Cardiac fibroblast (primary cell): Measurements from ENCODE around the gene DDB1.

Source experiments
- DNase-seq, 2 donors: peaks; one replicate each; pipeline versions ENCODE4 v3.0.0 to v3.0.0-alpha.2; 2010; ENCODE audit warnings: low read depth in 2 of 2
- H3K4me3 ChIP-seq, 2 donors: replicated peaks in 1 of 2; 1 replicate in 1 of 2; 2 replicates in 1 of 2; pipeline ENCODE4 v1.5.1; 2011; ENCODE audit warnings: low read depth in 2 of 2, low read length in 2 of 2, mild to moderate bottlenecking in 2 of 2, moderate library complexity in 1 of 2
- CTCF ChIP-seq: IDR thresholded peaks from one replicate; pipeline ENCODE4 v1.5.1; 2011; ENCODE audit warnings: low read depth, mild to moderate bottlenecking, low read length, inconsistent platforms

DDB1 gene

DNA sequence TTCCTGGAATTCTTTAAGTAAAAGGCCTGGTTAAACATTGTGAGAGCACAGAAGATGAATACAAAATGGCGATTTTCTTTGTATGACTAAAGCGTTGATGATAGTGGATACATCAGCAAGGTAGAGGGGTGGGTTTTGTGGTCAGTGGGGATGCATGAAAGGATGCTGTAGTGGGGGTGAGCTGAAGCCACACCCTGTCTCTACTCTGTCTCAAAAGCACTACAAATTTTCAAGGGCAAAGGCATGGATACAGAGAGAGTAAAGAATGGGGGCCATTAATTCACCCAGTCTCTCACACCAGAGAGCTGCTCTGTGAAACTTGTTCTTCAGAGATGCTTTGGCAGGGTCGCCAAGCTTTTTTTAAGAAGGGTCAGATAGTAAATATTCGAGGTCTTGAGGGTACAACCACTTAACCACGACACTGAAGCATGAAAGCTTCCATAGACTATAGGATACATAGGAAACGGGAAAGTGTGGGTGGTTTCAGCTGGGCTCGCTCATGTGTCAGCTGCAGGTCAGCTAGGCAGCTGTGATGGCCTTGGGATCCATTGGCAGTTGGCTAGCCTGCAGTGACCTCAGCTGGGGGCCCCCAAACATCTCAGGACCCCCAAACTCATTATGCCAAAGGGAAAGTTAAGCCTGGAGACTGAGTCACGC lies 37.6 kb upstream of the DDB1 start:
- H3K4me3 ChIP-seq: no peak overlapping the region
- no peak for DNase-seq
- no peak for TF ChIP-seq CTCF

- TF ChIP-seq CTCF: no peak
- H3K4me3 ChIP-seq: no peak overlapping the region
- DNase-seq: peak; percentile 78 to 94
Observed at GRCh38 chr11:61369372-61370348, 36.8 kb upstream of the DDB1 start.

DNA sequence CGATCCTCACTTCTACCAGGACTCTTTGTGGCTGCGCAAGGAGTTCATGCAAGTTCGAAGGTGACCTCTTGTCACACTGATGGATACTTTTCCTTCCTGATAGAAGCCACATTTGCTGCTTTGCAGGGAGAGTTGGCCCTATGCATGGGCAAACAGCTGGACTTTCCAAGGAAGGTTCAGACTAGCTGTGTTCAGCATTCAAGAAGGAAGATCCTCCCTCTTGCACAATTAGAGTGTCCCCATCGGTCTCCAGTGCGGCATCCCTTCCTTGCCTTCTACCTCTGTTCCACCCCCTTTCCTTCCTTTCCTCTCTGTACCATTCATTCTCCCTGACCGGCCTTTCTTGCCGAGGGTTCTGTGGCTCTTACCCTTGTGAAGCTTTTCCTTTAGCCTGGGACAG lies 35.7 kb upstream of the DDB1 start:
- H3K4me3 ChIP-seq: no peak overlapping the region
- no peak for TF ChIP-seq CTCF
- no peak for DNase-seq

- H3K4me3 ChIP-seq: no peak overlapping the region
- TF ChIP-seq CTCF: no peak
- DNase-seq: no peak
Observed at GRCh38 chr11:61367406-61367805, 34.5 kb upstream of the DDB1 start.

DNA sequence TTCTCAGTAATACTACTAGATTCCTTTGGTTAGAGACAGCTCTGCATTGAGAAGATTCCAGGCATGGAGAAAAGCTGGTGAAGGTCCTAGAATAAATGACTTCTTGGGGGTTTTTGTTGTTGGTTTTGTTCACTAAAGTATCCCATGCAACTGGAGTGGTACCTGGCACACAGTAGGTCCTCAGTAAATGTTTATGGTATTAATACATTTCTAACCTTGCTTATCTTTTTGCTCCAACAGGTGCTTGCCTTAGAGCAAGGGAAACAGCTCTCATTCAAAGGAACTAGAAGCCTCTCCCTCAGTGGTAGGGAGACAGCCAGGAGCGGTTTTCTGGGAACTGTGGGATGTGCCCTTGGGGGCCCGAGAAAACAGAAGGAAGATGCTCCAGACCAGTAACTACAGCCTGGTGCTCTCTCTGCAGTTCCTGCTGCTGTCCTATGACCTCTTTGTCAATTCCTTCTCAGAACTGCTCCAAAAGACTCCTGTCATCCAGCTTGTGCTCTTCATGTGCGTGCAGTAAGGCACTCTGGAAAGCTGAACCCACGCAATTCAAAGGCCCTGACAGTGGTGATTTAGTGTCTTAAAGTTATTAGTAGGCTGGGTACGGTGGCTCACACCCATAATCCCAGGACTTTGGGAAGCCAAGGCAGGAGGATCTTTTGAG lies 31.2 kb upstream of the DDB1 start:
- no peak overlapping the region for H3K4me3 ChIP-seq
- TF ChIP-seq CTCF: no peak
- DNase-seq: no peak

DNA sequence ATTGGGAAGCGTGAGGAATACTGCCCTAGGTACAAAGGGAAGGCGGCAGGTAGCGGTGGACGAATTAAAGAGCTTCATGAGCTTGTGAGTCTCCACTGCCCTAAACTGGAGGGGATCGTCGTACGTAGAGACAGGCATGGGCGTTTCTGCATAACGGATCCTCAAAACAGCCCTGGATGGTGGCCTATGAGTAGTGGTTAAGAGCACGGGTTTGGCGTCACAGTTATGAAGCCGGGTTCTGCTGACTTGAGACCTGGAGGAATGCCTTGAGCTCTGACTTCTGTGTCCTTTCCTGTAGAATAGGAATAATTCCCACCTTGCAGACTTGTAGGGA lies 29.6 kb upstream of the DDB1 start:
- peak; percentile 56 to 66 for DNase-seq
- TF ChIP-seq CTCF: no peak
- H3K4me3 ChIP-seq: peak overlapping the region; percentile 75 to 89
